ENCODE measurements around the gene LSP1.

Gene LSP1

DNA sequence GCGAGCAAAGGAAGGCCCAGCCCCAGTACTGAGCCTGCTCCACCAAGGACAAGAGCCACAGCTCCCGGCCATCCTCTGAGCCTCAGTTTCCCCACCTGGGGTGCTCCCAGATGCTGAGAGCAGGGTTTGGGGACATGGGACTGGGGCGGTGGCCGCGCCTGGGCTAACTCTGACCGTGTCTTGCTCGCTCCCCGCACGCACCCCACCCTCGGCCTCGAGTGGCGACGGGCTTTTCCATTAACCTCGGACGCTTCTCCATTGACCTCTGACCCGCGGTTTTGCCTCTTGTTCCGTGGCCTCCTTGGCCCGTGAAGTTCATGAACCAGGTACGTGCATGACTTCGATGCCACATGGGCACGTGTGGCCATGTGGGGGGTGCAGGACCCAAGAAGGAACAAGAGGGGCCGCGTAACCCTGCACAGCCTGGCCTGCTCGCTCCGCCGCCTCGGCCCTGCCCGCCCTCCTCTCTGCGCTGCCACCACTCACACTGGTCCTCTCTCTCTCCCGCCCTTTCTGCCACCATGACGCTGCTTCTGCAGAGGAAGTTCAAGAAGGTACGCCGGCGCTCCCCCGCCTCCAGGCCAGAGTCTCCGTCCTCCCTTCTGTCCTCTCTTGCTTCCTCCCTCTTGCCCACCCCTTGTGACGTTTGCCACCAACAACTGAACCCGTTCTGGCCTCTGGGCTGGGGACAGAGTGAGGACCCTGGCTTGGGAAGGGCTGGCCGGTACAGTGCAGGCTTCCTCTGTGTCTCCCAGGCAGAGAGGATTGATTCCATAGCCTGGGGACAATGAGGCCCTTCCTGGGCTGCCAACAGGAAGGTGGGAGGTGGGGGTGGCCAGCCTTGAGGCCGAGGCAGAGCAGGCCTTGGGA, 73.5 kb downstream of the LSP1 start:
- Histone ChIP-seq H3K27me3 (ENCODE audit: insufficient read depth, poor library complexity, severe bottlenecking) (peaks cover 4% of the 10 kb centered on the region), H3K27ac (replicated peaks) (no peak overlapping the region), H3K4me3 (replicated peaks; ENCODE audit: insufficient read depth, low read length) (no peak overlapping the region)
- TF ChIP-seq, protein P1, sequence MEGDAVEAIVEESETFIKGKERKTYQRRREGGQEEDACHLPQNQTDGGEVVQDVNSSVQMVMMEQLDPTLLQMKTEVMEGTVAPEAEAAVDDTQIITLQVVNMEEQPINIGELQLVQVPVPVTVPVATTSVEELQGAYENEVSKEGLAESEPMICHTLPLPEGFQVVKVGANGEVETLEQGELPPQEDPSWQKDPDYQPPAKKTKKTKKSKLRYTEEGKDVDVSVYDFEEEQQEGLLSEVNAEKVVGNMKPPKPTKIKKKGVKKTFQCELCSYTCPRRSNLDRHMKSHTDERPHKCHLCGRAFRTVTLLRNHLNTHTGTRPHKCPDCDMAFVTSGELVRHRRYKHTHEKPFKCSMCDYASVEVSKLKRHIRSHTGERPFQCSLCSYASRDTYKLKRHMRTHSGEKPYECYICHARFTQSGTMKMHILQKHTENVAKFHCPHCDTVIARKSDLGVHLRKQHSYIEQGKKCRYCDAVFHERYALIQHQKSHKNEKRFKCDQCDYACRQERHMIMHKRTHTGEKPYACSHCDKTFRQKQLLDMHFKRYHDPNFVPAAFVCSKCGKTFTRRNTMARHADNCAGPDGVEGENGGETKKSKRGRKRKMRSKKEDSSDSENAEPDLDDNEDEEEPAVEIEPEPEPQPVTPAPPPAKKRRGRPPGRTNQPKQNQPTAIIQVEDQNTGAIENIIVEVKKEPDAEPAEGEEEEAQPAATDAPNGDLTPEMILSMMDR (IDR thresholded peaks at IDR 0.05; ENCODE audit: insufficient read depth, low read length): no peak
- TF ChIP-seq SPI1 (IDR thresholded peaks at IDR 0.05; ENCODE audit: borderline replicate concordance, low read depth): peak; percentile 11; the same call in 1 of the 2 replicates
- DNase-seq (ENCODE audit: low read depth in 1 of 2, low spot score in 1 of 2): peak; percentile 52 to 62

DNA sequence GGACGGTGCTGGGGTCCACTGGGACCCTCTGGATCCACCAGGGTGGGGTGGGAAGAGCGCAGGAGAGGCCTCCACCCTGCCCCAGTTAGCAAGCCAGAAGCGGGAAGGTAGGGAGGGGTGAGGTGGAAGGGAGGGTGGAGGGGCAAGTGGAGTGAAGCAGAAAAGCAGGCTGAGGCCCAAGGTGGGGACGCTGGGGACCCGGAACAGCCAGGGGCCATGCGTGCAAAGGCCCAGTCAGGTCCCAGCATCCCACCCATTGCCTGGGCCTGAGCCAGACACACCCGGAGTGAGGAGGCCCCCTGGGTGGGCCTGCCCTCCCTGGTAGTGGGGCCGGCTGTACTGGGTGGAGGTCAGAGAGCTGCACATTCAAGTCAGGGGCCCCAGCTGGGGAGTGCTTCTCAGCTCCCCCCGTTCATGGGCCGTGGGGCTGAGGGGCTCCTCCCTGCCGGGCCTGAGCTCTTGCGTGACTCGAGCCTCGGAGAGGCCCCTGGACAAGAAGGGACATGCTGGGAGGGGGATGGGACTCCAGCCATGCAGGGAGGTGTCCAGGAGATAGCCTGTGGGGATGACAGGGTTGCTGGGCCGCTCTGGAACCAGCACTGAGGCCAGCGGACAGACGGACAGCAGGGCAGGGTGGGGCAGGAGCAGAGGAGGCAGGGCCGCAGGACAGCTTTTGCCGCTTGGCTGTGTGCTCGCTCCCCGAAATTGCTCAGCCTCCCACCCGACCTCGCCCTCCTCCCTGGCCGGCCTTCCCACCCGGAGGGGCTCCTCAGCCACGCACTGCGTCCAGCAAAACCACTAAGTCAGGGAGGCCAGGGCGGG, 74.4 kb downstream of the LSP1 start:
- no peak for TF ChIP-seq SPI1 (IDR thresholded peaks at IDR 0.05; ENCODE audit: borderline replicate concordance, low read depth)
- TF ChIP-seq GABPA (IDR thresholded peaks at IDR 0.05; ENCODE audit: low read depth): no peak
- no peak for TF ChIP-seq POLR2AphosphoS5 (IDR thresholded peaks at IDR 0.05; ENCODE audit: low read depth)
- TF ChIP-seq, protein P2, sequence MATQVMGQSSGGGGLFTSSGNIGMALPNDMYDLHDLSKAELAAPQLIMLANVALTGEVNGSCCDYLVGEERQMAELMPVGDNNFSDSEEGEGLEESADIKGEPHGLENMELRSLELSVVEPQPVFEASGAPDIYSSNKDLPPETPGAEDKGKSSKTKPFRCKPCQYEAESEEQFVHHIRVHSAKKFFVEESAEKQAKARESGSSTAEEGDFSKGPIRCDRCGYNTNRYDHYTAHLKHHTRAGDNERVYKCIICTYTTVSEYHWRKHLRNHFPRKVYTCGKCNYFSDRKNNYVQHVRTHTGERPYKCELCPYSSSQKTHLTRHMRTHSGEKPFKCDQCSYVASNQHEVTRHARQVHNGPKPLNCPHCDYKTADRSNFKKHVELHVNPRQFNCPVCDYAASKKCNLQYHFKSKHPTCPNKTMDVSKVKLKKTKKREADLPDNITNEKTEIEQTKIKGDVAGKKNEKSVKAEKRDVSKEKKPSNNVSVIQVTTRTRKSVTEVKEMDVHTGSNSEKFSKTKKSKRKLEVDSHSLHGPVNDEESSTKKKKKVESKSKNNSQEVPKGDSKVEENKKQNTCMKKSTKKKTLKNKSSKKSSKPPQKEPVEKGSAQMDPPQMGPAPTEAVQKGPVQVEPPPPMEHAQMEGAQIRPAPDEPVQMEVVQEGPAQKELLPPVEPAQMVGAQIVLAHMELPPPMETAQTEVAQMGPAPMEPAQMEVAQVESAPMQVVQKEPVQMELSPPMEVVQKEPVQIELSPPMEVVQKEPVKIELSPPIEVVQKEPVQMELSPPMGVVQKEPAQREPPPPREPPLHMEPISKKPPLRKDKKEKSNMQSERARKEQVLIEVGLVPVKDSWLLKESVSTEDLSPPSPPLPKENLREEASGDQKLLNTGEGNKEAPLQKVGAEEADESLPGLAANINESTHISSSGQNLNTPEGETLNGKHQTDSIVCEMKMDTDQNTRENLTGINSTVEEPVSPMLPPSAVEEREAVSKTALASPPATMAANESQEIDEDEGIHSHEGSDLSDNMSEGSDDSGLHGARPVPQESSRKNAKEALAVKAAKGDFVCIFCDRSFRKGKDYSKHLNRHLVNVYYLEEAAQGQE (IDR thresholded peaks at IDR 0.05; ENCODE audit: insufficient replicate concordance, low read depth): no peak
- TF ChIP-seq, protein P1 (IDR thresholded peaks at IDR 0.05; ENCODE audit: insufficient read depth, low read length): no peak
- DNase-seq (ENCODE audit: low read depth in 1 of 2, low spot score in 1 of 2): no peak
- no peak overlapping the region for H3K4me3 ChIP-seq (replicated peaks; ENCODE audit: insufficient read depth, low read length)
- no peak overlapping the region for H3K27ac ChIP-seq (replicated peaks)
- peaks cover 4% of the 10 kb centered on the region for H3K27me3 ChIP-seq (ENCODE audit: insufficient read depth, poor library complexity, severe bottlenecking)

DNA sequence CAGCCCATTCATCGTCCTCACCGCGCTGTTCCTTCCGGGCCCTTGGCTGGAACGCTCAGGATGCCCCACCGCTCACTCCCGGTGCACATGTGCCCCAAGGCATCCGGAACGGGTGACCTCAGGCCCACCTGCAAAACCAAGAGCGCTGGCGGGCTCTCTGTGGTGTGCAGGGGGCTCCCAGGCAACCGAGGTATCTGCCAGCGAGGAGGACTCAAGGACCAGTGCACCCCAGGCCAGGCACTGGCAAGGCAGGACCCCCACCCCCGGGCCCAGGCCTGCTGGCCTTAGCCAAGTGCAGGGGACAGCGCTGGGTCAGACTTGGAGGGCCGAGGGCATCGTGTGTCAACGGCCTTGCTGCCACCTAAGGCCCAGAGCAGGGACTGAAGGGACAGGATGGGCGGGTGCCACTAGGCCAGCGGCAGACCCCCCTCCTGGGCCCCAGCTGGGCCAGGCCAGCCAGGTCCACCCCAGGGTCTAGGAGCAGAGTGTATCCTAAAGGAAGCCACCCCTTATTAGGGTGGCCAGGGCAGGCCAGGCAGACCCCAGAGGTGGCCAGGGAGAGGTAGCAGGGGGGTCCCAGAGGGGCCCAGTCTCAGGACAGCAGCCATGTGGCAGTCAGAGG, 75.1 kb downstream of the LSP1 start:
- Histone ChIP-seq H3K27ac (replicated peaks) (no peak overlapping the region), H3K4me3 (replicated peaks; ENCODE audit: insufficient read depth, low read length) (no peak overlapping the region), H3K27me3 (ENCODE audit: insufficient read depth, poor library complexity, severe bottlenecking) (peaks cover 4% of the 10 kb centered on the region)
- no peak for DNase-seq (ENCODE audit: low read depth in 1 of 2, low spot score in 1 of 2)
- no peak for TF ChIP-seq POLR2AphosphoS5 (IDR thresholded peaks at IDR 0.05; ENCODE audit: low read depth)

DNA sequence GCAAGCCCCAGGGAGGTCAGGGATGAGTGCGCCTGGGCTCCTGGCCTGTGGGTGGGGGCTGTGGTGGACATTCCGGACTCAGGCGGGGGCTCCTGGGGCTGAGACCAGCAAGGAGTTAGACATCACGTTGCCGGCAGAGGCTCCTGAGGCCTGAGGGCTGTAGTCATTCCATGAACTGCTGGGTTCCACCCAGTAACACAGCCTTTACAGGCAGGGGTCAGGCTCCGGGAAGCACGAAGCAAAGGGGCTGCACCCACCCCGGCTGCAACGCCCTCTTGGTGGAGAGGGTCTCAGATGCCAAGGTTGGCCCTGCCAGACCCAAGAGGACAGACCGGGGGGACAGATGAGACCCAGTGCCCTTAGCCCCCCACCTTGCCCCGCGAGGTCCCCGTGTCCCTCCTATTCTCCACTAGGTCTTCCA, 75.6 kb downstream of the LSP1 start:
- Histone ChIP-seq H3K27me3 (ENCODE audit: insufficient read depth, poor library complexity, severe bottlenecking) (peaks cover 8% of the 10 kb centered on the region), H3K27ac (replicated peaks) (no peak overlapping the region), H3K4me3 (replicated peaks; ENCODE audit: insufficient read depth, low read length) (no peak overlapping the region)
- no peak for TF ChIP-seq GABPA (IDR thresholded peaks at IDR 0.05; ENCODE audit: low read depth)
- no peak for TF ChIP-seq SPI1 (IDR thresholded peaks at IDR 0.05; ENCODE audit: borderline replicate concordance, low read depth)
- TF ChIP-seq POLR2AphosphoS5 (IDR thresholded peaks at IDR 0.05; ENCODE audit: low read depth): no peak
- TF ChIP-seq, protein P1 (IDR thresholded peaks at IDR 0.05; ENCODE audit: insufficient read depth, low read length): no peak
- TF ChIP-seq, protein P2 (IDR thresholded peaks at IDR 0.05; ENCODE audit: insufficient replicate concordance, low read depth): no peak
- no peak for DNase-seq (ENCODE audit: low read depth in 1 of 2, low spot score in 1 of 2)
